SK-N-SH (cell line): ENCODE measurements around the gene GABRG3. TPM values are rescaled to one million over a fixed set of nuclear protein-coding genes. Genes with fewer than 3 reads are reported as not detected.

Experiments
- CTCF ChIA-PET: fragments of 300-600, 350-600 bp; formaldehyde crosslinking; extraction: SDS; loops from one replicate; lab custom pipeline; 2021; lab: Yijun Ruan, JAX
- POLR2A ChIA-PET: fragments of 350-600 bp; sonication (Branson Sonifier 250); formaldehyde crosslinking; extraction: SDS; loops from one replicate; lab custom pipeline; 2020; ENCODE audit warnings: antibody characterized with exemption, inconsistent platforms; lab: Yijun Ruan, JAX
- DNase-seq: peaks from one replicate; pipeline ENCODE4 v3.0.0; 2012
- H2AFZ ChIP-seq: fragments of 200-600 bp; sonication (generic); 2 replicates; pipeline ENCODE4 v1.8.1; 2016; ENCODE audit warnings: antibody characterized with exemption, mild to moderate bottlenecking, low read depth
- H3F3A ChIP-seq: fragments of 200-600 bp; sonication (generic); replicated peaks from 2 replicates; pipeline ENCODE3; 2016; ENCODE audit warnings: antibody characterized with exemption, mild to moderate bottlenecking; ENCODE audit not compliant: insufficient read depth
- H3K27ac ChIP-seq, 2 experiments: fragments of 200-500 bp in 1 of 2; fragments of 200-600 bp in 1 of 2; sonication (Bioruptor generic) in 1 of 2; sonication (generic), shearing (Covaris generic) in 1 of 2; 2 replicates each; pipeline versions ENCODE4 v1.5.1 to v1.6.1; 2014 to 2016; ENCODE audit warnings: low read depth in 2 of 2, inconsistent platforms in 1 of 2, low read length in 1 of 2, mild to moderate bottlenecking in 1 of 2, mixed read lengths in 1 of 2
- H3K27me3 ChIP-seq: fragments of 200-600 bp; sonication (generic), shearing (Covaris generic); 2 replicates; pipeline ENCODE4 v1.6.1; 2016; ENCODE audit warnings: mixed run types; ENCODE audit not compliant: insufficient read depth
- H3K36me3 ChIP-seq, 2 experiments: fragments of 200-500 bp in 1 of 2; fragments of 200-600 bp in 1 of 2; sonication (Bioruptor generic) in 1 of 2; sonication (generic) in 1 of 2; replicated peaks in 1 of 2; 2 replicates each; pipeline versions ENCODE3 to v1.5.1; 2014 to 2016; ENCODE audit warnings: low read length in 1 of 2, mild to moderate bottlenecking in 1 of 2; ENCODE audit not compliant: insufficient read depth in 2 of 2, control insufficient read depth in 1 of 2
- H3K4me1 ChIP-seq, 2 experiments: fragments of 200-500 bp in 1 of 2; fragments of 200-600 bp in 1 of 2; sonication (Bioruptor generic) in 1 of 2; sonication (generic), shearing (Covaris generic) in 1 of 2; 2 replicates each; pipeline versions ENCODE4 v1.5.1 to v1.6.1; 2014 to 2016; ENCODE audit warnings: low read depth in 1 of 2, low read length in 1 of 2, mixed run types in 1 of 2; ENCODE audit not compliant: insufficient read depth in 2 of 2, control insufficient read depth in 1 of 2
- H3K4me2 ChIP-seq: fragments of 200-600 bp; sonication (generic), shearing (Covaris generic); 2 replicates; pipeline ENCODE4 v1.6.1; 2017; ENCODE audit warnings: mixed run types
- H3K4me3 ChIP-seq, 2 experiments: fragments of 200-500 bp in 1 of 2; fragments of 200-600 bp in 1 of 2; sonication (Bioruptor generic) in 1 of 2; sonication (generic), shearing (Covaris generic) in 1 of 2; 2 replicates each; pipeline versions ENCODE4 v1.5.1 to v1.8.1; 2014 to 2016; ENCODE audit warnings: low read depth in 2 of 2, inconsistent platforms in 1 of 2, low read length in 1 of 2, mild to moderate bottlenecking in 1 of 2, mixed read lengths in 1 of 2, moderate library complexity in 1 of 2
- H3K79me2 ChIP-seq: fragments of 200-600 bp; sonication (generic); 2 replicates; pipeline ENCODE4 v1.8.1; 2017; ENCODE audit warnings: mild to moderate bottlenecking; ENCODE audit not compliant: insufficient read depth
- H3K9ac ChIP-seq: fragments of 200-600 bp; sonication (generic); 2 replicates; pipeline ENCODE4 v1.6.1; 2017; ENCODE audit warnings: mixed run types
- H3K9me2 ChIP-seq: fragments of 200-600 bp; sonication (generic); 2 replicates; pipeline ENCODE4 v1.6.1; 2017; ENCODE audit warnings: mixed run types
- H3K9me3 ChIP-seq: fragments of 200-600 bp; sonication (generic); 2 replicates; pipeline ENCODE4 v1.6.1; 2017; ENCODE audit warnings: mixed run types, mild to moderate bottlenecking, moderate library complexity
- H4K20me1 ChIP-seq: fragments of 200-600 bp; sonication (generic); 2 replicates; pipeline ENCODE4 v1.6.1; 2017; ENCODE audit warnings: mild to moderate bottlenecking, mixed run types; ENCODE audit not compliant: insufficient read depth
- ELF1 ChIP-seq: IDR thresholded peaks from 2 replicates; pipeline ENCODE4 v1.4.0; 2012
- EP300 ChIP-seq, 2 experiments: IDR thresholded peaks; 2 replicates each; pipeline versions ENCODE4 v1.4.0 to v1.6.1; 2012; ENCODE audit warnings: borderline replicate concordance in 1 of 2, low read depth in 1 of 2, low read length in 1 of 2
- FOXM1 ChIP-seq: IDR thresholded peaks from 2 replicates; pipeline ENCODE4 v1.4.0; 2012; ENCODE audit warnings: low read depth, mild to moderate bottlenecking
- GABPA ChIP-seq: IDR thresholded peaks from 2 replicates; pipeline ENCODE4 v1.4.0; 2012; ENCODE audit warnings: low read depth, mild to moderate bottlenecking
- GATA2 ChIP-seq: sonication (generic); formaldehyde crosslinking; IDR thresholded peaks from 2 replicates; pipeline ENCODE4 v1.5.0; 2020; ENCODE audit warnings: mild to moderate bottlenecking, missing genetic modification reagents
- JUND ChIP-seq: IDR thresholded peaks from 2 replicates; pipeline ENCODE4 v1.4.0; 2012
- MXI1 ChIP-seq: IDR thresholded peaks from 2 replicates; pipeline ENCODE4 v1.6.1; 2012; ENCODE audit warnings: mild to moderate bottlenecking, low read depth, low read length, improper control_type of control experiment
- NFIC ChIP-seq: IDR thresholded peaks from 2 replicates; pipeline ENCODE4 v1.4.0; 2012; ENCODE audit warnings: borderline replicate concordance
- NRF1 ChIP-seq: IDR thresholded peaks from 2 replicates; pipeline ENCODE4 v1.6.1; 2012; ENCODE audit warnings: low read depth, mild to moderate bottlenecking, low read length
- POLR2AphosphoS5 ChIP-seq: IDR thresholded peaks from 2 replicates; pipeline ENCODE4 v1.6.1; 2012; ENCODE audit warnings: low read depth, low read length
- RFX5 ChIP-seq: IDR thresholded peaks from 2 replicates; pipeline ENCODE4 v1.6.1; 2012; ENCODE audit warnings: mild to moderate bottlenecking, improper control_type of control experiment, low read length
- RXRA ChIP-seq: IDR thresholded peaks from 2 replicates; pipeline ENCODE4 v1.4.0; 2012; ENCODE audit warnings: low read depth, mild to moderate bottlenecking, borderline replicate concordance
- SIN3A ChIP-seq: IDR thresholded peaks from 2 replicates; pipeline ENCODE4 v1.6.1; 2012; ENCODE audit warnings: low read depth, mild to moderate bottlenecking, low read length, moderate library complexity, borderline replicate concordance
- YY1 ChIP-seq: IDR thresholded peaks from 2 replicates; pipeline ENCODE4 v1.4.0; 2012; ENCODE audit warnings: low read depth, mild to moderate bottlenecking
- WGBS: methylation state at CpG from one replicate; pipeline ENCODE4 v1.1.6; 2017; ENCODE audit warnings: low lambda C conversion rate; 5-methylcytosine and 5-hydroxymethylcytosine counted together
- polyA plus RNA-seq, 3 experiments: library from polyadenylated mRNA; depleted of rRNA; stranded (reverse); fragments of >200 nt; gene quantifications; 2 replicates each; pipeline ENCODE4 v1.2.3, GENCODE V29; 2012
- TF ChIP-seq, protein P1 (sequence below): fragments of 150-350 bp; IDR thresholded peaks from 2 replicates; pipeline ENCODE4 v1.6.1; 2017; ENCODE audit warnings: antibody characterized with exemption, low read length, low read depth, borderline replicate concordance
- TF ChIP-seq, protein P2 (sequence below): fragments of 150-350 bp; IDR thresholded peaks from 2 replicates; pipeline ENCODE4 v1.6.1; 2016; ENCODE audit warnings: mild to moderate bottlenecking, low read depth, low read length
- TF ChIP-seq, protein P3 (sequence below): fragments of 200-600 bp; sonication (generic); IDR thresholded peaks from 2 replicates; pipeline ENCODE4 v1.6.1; 2017; ENCODE audit warnings: antibody characterized with exemption, mild to moderate bottlenecking, moderate library complexity
- TF ChIP-seq, protein P4 (sequence below): IDR thresholded peaks from 2 replicates; pipeline ENCODE4; 2012
- TF ChIP-seq, protein P5 (sequence below): IDR thresholded peaks from 2 replicates; pipeline ENCODE4 v1.6.1; 2012; ENCODE audit warnings: mild to moderate bottlenecking, low read depth, low read length, moderate library complexity
- TF ChIP-seq, protein P6 (sequence below): IDR thresholded peaks from 2 replicates; pipeline ENCODE4 v1.4.0; 2012; ENCODE audit warnings: low read depth, borderline replicate concordance

Gene GABRG3
- polyA plus RNA-seq, 1 of the 3 experiments (the other 2 are of a cell fraction), result not detected

DNA sequence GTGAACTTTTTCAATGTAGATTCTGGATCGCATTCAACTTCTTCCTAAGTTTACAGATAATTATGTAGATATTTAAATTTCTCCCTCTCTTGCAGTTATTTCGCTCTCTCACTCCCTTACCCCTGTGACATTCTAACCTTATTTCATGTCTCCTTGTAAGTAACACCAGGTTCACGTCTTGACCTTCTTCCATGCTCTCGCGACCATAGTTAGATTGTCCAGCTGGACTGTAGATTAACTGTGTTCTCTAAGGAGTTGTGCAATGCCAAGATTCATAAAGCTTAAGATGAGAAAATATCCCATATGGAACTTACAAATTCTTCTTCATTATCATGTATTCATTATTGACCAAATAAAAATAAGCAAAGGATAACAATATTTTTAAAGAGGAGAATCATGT is 430.5 kb downstream of the GABRG3 start:
- H4K20me1 ChIP-seq, result no peaks in the 10 kb centered on the region
- no peaks in the 10 kb centered on the region for H3K79me2 ChIP-seq
- H3F3A ChIP-seq, result no peaks in the 10 kb centered on the region
- H3K9me3 ChIP-seq, result no peaks in the 10 kb centered on the region
- no peak overlapping the region for H3K4me3 ChIP-seq
- H3K27me3 ChIP-seq, result no peaks in the 10 kb centered on the region
- ChIA-PET POLR2A (no interaction called here), CTCF (interaction anchor here (2.1 kb wide), 1 partner anchor 43 kb away, joined by 5 read pairs; no protein-coding TSS in a partner anchor)
- no peak overlapping the region for H3K27ac ChIP-seq
- H3K9me2 ChIP-seq, result no peaks in the 10 kb centered on the region
- TF ChIP-seq, protein P1, sequence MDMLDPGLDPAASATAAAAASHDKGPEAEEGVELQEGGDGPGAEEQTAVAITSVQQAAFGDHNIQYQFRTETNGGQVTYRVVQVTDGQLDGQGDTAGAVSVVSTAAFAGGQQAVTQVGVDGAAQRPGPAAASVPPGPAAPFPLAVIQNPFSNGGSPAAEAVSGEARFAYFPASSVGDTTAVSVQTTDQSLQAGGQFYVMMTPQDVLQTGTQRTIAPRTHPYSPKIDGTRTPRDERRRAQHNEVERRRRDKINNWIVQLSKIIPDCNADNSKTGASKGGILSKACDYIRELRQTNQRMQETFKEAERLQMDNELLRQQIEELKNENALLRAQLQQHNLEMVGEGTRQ, result no peak
- TF ChIP-seq RXRA (no peak), NRF1 (no peak), GABPA (no peak), RFX5 (no peak), FOXM1 (no peak), GATA2 (no peak)
- TF ChIP-seq, protein P2, sequence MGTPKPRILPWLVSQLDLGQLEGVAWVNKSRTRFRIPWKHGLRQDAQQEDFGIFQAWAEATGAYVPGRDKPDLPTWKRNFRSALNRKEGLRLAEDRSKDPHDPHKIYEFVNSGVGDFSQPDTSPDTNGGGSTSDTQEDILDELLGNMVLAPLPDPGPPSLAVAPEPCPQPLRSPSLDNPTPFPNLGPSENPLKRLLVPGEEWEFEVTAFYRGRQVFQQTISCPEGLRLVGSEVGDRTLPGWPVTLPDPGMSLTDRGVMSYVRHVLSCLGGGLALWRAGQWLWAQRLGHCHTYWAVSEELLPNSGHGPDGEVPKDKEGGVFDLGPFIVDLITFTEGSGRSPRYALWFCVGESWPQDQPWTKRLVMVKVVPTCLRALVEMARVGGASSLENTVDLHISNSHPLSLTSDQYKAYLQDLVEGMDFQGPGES, result no peak
- TF ChIP-seq, protein P3, sequence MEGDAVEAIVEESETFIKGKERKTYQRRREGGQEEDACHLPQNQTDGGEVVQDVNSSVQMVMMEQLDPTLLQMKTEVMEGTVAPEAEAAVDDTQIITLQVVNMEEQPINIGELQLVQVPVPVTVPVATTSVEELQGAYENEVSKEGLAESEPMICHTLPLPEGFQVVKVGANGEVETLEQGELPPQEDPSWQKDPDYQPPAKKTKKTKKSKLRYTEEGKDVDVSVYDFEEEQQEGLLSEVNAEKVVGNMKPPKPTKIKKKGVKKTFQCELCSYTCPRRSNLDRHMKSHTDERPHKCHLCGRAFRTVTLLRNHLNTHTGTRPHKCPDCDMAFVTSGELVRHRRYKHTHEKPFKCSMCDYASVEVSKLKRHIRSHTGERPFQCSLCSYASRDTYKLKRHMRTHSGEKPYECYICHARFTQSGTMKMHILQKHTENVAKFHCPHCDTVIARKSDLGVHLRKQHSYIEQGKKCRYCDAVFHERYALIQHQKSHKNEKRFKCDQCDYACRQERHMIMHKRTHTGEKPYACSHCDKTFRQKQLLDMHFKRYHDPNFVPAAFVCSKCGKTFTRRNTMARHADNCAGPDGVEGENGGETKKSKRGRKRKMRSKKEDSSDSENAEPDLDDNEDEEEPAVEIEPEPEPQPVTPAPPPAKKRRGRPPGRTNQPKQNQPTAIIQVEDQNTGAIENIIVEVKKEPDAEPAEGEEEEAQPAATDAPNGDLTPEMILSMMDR, result no peak
- TF ChIP-seq, protein P4, sequence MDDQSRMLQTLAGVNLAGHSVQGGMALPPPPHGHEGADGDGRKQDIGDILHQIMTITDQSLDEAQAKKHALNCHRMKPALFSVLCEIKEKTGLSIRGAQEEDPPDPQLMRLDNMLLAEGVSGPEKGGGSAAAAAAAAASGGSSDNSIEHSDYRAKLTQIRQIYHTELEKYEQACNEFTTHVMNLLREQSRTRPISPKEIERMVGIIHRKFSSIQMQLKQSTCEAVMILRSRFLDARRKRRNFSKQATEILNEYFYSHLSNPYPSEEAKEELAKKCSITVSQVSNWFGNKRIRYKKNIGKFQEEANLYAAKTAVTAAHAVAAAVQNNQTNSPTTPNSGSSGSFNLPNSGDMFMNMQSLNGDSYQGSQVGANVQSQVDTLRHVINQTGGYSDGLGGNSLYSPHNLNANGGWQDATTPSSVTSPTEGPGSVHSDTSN, result no peak
- no peaks in the 10 kb centered on the region for H3K36me3 ChIP-seq
- no peak overlapping the region for H3K4me2 ChIP-seq
- H2AFZ ChIP-seq, result no peak overlapping the region
- H3K9ac ChIP-seq, result no peak overlapping the region
- WGBS, result 57% methylated on average over 5 of the region's 5 CpGs
- peaks cover 0 to 4% of the 10 kb centered on the region in 2 experiments; a peak in 2 of 4 replicates for H3K4me1 ChIP-seq
- DNase-seq, result no peak

DNA sequence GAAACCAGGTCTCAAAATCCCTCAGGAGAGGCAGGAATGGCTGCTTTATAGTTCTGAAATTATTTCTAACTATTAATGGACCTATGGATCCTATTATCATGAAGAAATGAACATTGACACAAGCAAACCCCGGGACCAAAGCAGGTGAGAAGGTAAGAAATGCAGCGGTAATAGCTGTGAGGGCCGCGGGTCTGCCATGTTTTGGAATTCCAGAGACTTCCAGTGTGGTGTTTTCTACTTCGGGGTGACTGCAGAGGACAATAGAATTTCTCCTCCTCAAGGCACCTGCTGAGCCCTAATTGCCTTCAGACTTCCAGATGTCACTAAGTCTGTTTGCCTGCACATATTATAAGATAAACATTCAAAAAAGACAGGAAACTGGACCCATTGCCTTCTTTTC is 437.4 kb downstream of the GABRG3 start:
- 32% methylated on average over 5 of the region's 5 CpGs for WGBS
- no peaks in the 10 kb centered on the region for H3K27me3 ChIP-seq
- H3K9ac ChIP-seq, result no peak overlapping the region
- H3K79me2 ChIP-seq, result no peaks in the 10 kb centered on the region
- H3K36me3 ChIP-seq, result no peaks in the 10 kb centered on the region
- ChIA-PET POLR2A (no interaction called here), CTCF (interaction anchor here (1.9 kb wide), 1 partner anchor 50 kb away, joined by 5 read pairs; no protein-coding TSS in a partner anchor)
- no peak overlapping the region for H2AFZ ChIP-seq
- no peaks in the 10 kb centered on the region for H4K20me1 ChIP-seq
- no peaks in the 10 kb centered on the region for H3F3A ChIP-seq
- H3K9me2 ChIP-seq, result no peaks in the 10 kb centered on the region
- no peak overlapping the region for H3K4me3 ChIP-seq
- peak; percentile 3 for DNase-seq
- no peak overlapping the region for H3K27ac ChIP-seq
- 0 out of 2 replicates have a peak, but pooled peaks cover 6% of the 10 kb centered on the region for H3K9me3 ChIP-seq
- no peaks in the 10 kb centered on the region; a peak in 1 of 4 replicates for H3K4me1 ChIP-seq
- H3K4me2 ChIP-seq, result no peak overlapping the region
- no peak for TF ChIP-seq POLR2AphosphoS5
- no peak for TF ChIP-seq YY1
- no peak for TF ChIP-seq EP300 (IDR thresholded peaks at IDR 0.05; ENCODE audit: borderline replicate concordance in 1 of 2, low read depth in 1 of 2, low read length in 1 of 2)
- no peak for TF ChIP-seq NFIC
- no peak for TF ChIP-seq FOXM1
- TF ChIP-seq JUND, result no peak
- no peak for TF ChIP-seq MXI1
- TF ChIP-seq, protein P5, sequence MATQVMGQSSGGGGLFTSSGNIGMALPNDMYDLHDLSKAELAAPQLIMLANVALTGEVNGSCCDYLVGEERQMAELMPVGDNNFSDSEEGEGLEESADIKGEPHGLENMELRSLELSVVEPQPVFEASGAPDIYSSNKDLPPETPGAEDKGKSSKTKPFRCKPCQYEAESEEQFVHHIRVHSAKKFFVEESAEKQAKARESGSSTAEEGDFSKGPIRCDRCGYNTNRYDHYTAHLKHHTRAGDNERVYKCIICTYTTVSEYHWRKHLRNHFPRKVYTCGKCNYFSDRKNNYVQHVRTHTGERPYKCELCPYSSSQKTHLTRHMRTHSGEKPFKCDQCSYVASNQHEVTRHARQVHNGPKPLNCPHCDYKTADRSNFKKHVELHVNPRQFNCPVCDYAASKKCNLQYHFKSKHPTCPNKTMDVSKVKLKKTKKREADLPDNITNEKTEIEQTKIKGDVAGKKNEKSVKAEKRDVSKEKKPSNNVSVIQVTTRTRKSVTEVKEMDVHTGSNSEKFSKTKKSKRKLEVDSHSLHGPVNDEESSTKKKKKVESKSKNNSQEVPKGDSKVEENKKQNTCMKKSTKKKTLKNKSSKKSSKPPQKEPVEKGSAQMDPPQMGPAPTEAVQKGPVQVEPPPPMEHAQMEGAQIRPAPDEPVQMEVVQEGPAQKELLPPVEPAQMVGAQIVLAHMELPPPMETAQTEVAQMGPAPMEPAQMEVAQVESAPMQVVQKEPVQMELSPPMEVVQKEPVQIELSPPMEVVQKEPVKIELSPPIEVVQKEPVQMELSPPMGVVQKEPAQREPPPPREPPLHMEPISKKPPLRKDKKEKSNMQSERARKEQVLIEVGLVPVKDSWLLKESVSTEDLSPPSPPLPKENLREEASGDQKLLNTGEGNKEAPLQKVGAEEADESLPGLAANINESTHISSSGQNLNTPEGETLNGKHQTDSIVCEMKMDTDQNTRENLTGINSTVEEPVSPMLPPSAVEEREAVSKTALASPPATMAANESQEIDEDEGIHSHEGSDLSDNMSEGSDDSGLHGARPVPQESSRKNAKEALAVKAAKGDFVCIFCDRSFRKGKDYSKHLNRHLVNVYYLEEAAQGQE, result no peak
- no peak for TF ChIP-seq SIN3A
- TF ChIP-seq GABPA, result no peak
- TF ChIP-seq ELF1, result no peak
- TF ChIP-seq, protein P6, sequence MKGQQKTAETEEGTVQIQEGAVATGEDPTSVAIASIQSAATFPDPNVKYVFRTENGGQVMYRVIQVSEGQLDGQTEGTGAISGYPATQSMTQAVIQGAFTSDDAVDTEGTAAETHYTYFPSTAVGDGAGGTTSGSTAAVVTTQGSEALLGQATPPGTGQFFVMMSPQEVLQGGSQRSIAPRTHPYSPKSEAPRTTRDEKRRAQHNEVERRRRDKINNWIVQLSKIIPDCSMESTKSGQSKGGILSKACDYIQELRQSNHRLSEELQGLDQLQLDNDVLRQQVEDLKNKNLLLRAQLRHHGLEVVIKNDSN, result no peak
